HEK293 (cell line): ENCODE results near the gene AKAP9.
A peak's percentile ranks its signal among the peaks of the same experiment; 100 is the strongest.

Experiments used
- INSM2 ChIP-seq: fragments of 450-650 bp; formaldehyde crosslinking; IDR thresholded peaks from 2 replicates; pipeline ENCODE4 v1.5.1; 2016; ENCODE audit warnings: missing biosample characterization, missing genetic modification characterization
- MEIS1 ChIP-seq: sonication (generic); formaldehyde crosslinking; IDR thresholded peaks from 2 replicates; pipeline ENCODE4 v1.8.1; 2022; ENCODE audit warnings: missing genetic modification reagents, mild to moderate bottlenecking, borderline replicate concordance
- OSR2 ChIP-seq: fragments of 450-650 bp; formaldehyde crosslinking; IDR thresholded peaks from 2 replicates; pipeline ENCODE4 v1.5.1; 2016; ENCODE audit warnings: missing biosample characterization, missing genetic modification characterization
- PRDM10 ChIP-seq: fragments of 450-650 bp; formaldehyde crosslinking; IDR thresholded peaks from 2 replicates; pipeline ENCODE4 v1.5.1; 2016; ENCODE audit warnings: missing biosample characterization, missing genetic modification characterization
- ZIC2 ChIP-seq: fragments of 450-650 bp; formaldehyde crosslinking; IDR thresholded peaks from 2 replicates; pipeline ENCODE4 v1.5.1; 2016; ENCODE audit warnings: missing biosample characterization, missing genetic modification characterization
- ZNF140 ChIP-seq: fragments of 450-650 bp; formaldehyde crosslinking; IDR thresholded peaks from 2 replicates; pipeline ENCODE4 v1.5.1; 2016; ENCODE audit warnings: missing biosample characterization, missing genetic modification characterization
- ZNF174 ChIP-seq: fragments of 450-650 bp; formaldehyde crosslinking; IDR thresholded peaks from 2 replicates; pipeline ENCODE4 v1.5.0; 2017; ENCODE audit warnings: missing biosample characterization, mild to moderate bottlenecking, missing genetic modification characterization
- ZNF223 ChIP-seq: fragments of 450-650 bp; formaldehyde crosslinking; IDR thresholded peaks from 2 replicates; pipeline ENCODE4 v1.5.1; 2016; ENCODE audit warnings: missing biosample characterization, missing genetic modification characterization
- ZNF488 ChIP-seq: fragments of 450-650 bp; formaldehyde crosslinking; IDR thresholded peaks from 2 replicates; pipeline ENCODE4 v1.5.1; 2016; ENCODE audit warnings: missing biosample characterization, missing genetic modification characterization
- ZNF530 ChIP-seq: fragments of 450-650 bp; formaldehyde crosslinking; IDR thresholded peaks from 2 replicates; pipeline ENCODE4 v1.5.1; 2016; ENCODE audit warnings: low read depth, missing biosample characterization, missing genetic modification characterization
- ZNF548 ChIP-seq: fragments of 450-650 bp; formaldehyde crosslinking; IDR thresholded peaks from 2 replicates; pipeline ENCODE4 v1.5.1; 2016; ENCODE audit warnings: missing biosample characterization, missing genetic modification characterization
- ZNF571 ChIP-seq: fragments of 450-650 bp; formaldehyde crosslinking; IDR thresholded peaks from 2 replicates; pipeline ENCODE4 v1.5.0; 2017; ENCODE audit warnings: missing biosample characterization, missing genetic modification characterization
- ZNF600 ChIP-seq: fragments of 450-650 bp; formaldehyde crosslinking; IDR thresholded peaks from 2 replicates; pipeline ENCODE4 v1.5.1; 2016; ENCODE audit warnings: missing biosample characterization, missing genetic modification characterization
- ZNF707 ChIP-seq: fragments of 450-650 bp; formaldehyde crosslinking; IDR thresholded peaks from 2 replicates; pipeline ENCODE4 v1.5.1; 2016; ENCODE audit warnings: missing biosample characterization, missing genetic modification characterization
- ZNF776 ChIP-seq: fragments of 450-650 bp; formaldehyde crosslinking; IDR thresholded peaks from 2 replicates; pipeline ENCODE4 v1.5.0; 2017; ENCODE audit warnings: missing biosample characterization, missing genetic modification characterization, borderline replicate concordance
- ZSCAN18 ChIP-seq: fragments of 450-650 bp; formaldehyde crosslinking; IDR thresholded peaks from 2 replicates; pipeline ENCODE4 v1.5.1; 2016; ENCODE audit warnings: missing biosample characterization, missing genetic modification characterization
- TF ChIP-seq, protein P1 (sequence below): fragments of 450-650 bp; formaldehyde crosslinking; IDR thresholded peaks from 2 replicates; pipeline ENCODE4 v1.5.1; 2016; ENCODE audit warnings: missing biosample characterization, missing genetic modification characterization, borderline replicate concordance
- TF ChIP-seq, protein P2 (sequence below): fragments of 450-650 bp; formaldehyde crosslinking; conservative IDR thresholded peaks from 2 replicates; pipeline ENCODE4 v1.5.1; 2016; ENCODE audit warnings: low read depth, missing biosample characterization, missing genetic modification characterization
- TF ChIP-seq, protein P3 (sequence below): fragments of 450-650 bp; formaldehyde crosslinking; conservative IDR thresholded peaks from 2 replicates; pipeline ENCODE4 v1.5.1; 2016; ENCODE audit warnings: low read depth, missing biosample characterization, missing genetic modification characterization

Gene AKAP9

DNA sequence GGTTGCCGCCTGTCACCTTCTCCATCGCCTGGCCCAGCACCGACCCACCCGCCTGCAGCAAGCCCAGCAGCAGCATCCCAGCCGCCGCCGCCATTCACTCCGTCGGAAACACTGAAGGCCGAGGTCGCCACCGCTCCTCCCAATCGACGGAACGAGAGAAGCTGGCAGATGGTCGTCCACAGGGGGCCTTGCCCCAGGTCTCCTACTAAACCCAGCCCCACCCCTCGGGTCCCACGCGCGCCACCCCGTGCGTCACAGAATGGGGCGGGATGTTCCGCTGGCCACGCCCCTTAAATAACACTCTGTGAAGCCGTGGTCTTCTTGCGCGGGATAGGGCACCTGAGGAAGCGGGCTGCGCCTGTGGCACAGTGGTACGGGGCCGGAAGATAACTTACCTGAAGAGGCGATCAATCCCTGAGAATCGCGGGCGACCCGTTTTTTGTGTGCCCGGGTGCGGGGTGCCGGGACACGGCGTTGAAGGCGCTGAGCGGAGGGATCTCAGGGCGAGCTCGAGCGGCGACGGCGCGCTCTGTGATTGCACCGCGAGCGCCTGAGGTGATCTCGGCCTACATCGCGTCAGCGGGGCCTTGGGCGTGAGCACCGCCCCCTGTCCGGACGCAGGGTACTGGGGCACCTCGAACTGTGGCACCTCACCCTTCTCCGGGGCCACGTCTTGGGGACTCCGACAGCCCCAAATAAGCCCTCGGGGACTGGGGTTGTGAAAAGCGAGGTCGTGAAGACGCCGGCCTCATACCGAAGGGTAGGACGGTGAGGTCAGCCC, 193.8 kb downstream of the AKAP9 start, which contains the start of gene CYP51A1 (continued):
- TF ChIP-seq, protein P1, sequence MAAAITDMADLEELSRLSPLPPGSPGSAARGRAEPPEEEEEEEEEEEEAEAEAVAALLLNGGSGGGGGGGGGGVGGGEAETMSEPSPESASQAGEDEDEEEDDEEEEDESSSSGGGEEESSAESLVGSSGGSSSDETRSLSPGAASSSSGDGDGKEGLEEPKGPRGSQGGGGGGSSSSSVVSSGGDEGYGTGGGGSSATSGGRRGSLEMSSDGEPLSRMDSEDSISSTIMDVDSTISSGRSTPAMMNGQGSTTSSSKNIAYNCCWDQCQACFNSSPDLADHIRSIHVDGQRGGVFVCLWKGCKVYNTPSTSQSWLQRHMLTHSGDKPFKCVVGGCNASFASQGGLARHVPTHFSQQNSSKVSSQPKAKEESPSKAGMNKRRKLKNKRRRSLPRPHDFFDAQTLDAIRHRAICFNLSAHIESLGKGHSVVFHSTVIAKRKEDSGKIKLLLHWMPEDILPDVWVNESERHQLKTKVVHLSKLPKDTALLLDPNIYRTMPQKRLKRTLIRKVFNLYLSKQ (tag by site-specific recombination), result no peak
- TF ChIP-seq ZNF530 (no peak), ZNF174 (tag by site-specific recombination) (no peak), ZNF571 (no peak), ZNF223 (no peak), ZNF140 (no peak), ZIC2 (tag by site-specific recombination) (peak; percentile 33), ZNF600 (tag by site-specific recombination) (peak; percentile 45; the same call in 1 of the 2 replicates), ZNF707 (tag by site-specific recombination) (no peak), MEIS1 (CRISPR knock-in tag) (no peak), ZNF488 (tag by site-specific recombination) (no peak), ZNF776 (tag by site-specific recombination) (no peak), ZNF548 (tag by site-specific recombination) (no peak), OSR2 (peak; percentile 26; the same call in 1 of the 2 replicates), PRDM10 (tag by site-specific recombination) (peak; percentile 40; the same call in 1 of the 2 replicates), ZSCAN18 (tag by site-specific recombination) (no peak), INSM2 (tag by site-specific recombination) (peak; percentile 77)
- TF ChIP-seq, protein P2, sequence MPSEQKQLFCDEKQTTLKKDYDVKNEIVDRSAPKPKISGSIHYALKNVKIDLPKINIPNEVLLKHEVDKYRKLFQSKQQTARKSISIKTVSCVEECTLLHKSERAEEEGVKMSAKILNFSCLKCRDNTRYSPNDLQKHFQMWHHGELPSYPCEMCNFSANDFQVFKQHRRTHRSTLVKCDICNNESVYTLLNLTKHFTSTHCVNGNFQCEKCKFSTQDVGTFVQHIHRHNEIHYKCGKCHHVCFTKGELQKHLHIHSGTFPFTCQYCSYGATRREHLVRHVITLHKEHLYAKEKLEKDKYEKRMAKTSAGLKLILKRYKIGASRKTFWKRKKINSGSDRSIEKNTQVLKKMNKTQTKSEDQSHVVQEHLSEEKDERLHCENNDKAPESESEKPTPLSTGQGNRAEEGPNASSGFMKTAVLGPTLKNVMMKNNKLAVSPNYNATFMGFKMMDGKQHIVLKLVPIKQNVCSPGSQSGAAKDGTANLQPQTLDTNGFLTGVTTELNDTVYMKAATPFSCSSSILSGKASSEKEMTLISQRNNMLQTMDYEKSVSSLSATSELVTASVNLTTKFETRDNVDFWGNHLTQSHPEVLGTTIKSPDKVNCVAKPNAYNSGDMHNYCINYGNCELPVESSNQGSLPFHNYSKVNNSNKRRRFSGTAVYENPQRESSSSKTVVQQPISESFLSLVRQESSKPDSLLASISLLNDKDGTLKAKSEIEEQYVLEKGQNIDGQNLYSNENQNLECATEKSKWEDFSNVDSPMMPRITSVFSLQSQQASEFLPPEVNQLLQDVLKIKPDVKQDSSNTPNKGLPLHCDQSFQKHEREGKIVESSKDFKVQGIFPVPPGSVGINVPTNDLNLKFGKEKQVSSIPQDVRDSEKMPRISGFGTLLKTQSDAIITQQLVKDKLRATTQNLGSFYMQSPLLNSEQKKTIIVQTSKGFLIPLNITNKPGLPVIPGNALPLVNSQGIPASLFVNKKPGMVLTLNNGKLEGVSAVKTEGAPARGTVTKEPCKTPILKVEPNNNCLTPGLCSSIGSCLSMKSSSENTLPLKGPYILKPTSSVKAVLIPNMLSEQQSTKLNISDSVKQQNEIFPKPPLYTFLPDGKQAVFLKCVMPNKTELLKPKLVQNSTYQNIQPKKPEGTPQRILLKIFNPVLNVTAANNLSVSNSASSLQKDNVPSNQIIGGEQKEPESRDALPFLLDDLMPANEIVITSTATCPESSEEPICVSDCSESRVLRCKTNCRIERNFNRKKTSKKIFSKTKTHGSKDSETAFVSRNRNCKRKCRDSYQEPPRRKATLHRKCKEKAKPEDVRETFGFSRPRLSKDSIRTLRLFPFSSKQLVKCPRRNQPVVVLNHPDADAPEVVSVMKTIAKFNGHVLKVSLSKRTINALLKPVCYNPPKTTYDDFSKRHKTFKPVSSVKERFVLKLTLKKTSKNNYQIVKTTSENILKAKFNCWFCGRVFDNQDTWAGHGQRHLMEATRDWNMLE (tag by site-specific recombination), result peak; percentile 55
- TF ChIP-seq, protein P3, sequence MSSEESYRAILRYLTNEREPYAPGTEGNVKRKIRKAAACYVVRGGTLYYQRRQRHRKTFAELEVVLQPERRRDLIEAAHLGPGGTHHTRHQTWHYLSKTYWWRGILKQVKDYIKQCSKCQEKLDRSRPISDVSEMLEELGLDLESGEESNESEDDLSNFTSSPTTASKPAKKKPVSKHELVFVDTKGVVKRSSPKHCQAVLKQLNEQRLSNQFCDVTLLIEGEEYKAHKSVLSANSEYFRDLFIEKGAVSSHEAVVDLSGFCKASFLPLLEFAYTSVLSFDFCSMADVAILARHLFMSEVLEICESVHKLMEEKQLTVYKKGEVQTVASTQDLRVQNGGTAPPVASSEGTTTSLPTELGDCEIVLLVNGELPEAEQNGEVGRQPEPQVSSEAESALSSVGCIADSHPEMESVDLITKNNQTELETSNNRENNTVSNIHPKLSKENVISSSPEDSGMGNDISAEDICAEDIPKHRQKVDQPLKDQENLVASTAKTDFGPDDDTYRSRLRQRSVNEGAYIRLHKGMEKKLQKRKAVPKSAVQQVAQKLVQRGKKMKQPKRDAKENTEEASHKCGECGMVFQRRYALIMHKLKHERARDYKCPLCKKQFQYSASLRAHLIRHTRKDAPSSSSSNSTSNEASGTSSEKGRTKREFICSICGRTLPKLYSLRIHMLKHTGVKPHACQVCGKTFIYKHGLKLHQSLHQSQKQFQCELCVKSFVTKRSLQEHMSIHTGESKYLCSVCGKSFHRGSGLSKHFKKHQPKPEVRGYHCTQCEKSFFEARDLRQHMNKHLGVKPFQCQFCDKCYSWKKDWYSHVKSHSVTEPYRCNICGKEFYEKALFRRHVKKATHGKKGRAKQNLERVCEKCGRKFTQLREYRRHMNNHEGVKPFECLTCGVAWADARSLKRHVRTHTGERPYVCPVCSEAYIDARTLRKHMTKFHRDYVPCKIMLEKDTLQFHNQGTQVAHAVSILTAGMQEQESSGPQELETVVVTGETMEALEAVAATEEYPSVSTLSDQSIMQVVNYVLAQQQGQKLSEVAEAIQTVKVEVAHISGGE (tag by site-specific recombination), result peak; percentile 76
